ENCODE data around the gene ABHD15.

GRCh38 chr17:29603109-29603674 lies 36.4 kb upstream of the ABHD15 start:
- TF ChIP-seq REST (IDR thresholded peaks at IDR 0.05; ENCODE audit: low read depth) (no peak), EP300 (IDR thresholded peaks at IDR 0.05; ENCODE audit: borderline replicate concordance) (no peak), RAD21 (IDR thresholded peaks at IDR 0.05; ENCODE audit: low read depth) (no peak), CREB1 (IDR thresholded peaks at IDR 0.05; ENCODE audit: low read depth) (no peak), YY1 (IDR thresholded peaks at IDR 0.05; ENCODE audit: low read depth) (no peak), NFIC (IDR thresholded peaks at IDR 0.05) (no peak)
